ENCODE data around the gene DPP3.

- TF ChIP-seq EZH2 (optimal IDR thresholded peaks at IDR 0.05; ENCODE audit: low read depth, low read length) (no peak), CTCF (IDR thresholded peaks at IDR 0.05; ENCODE audit: low read length) (no peak), EZH2phosphoT487 (IDR thresholded peaks at IDR 0.05; ENCODE audit: low read length) (no peak)
These were observed 17.3 kb upstream of the DPP3 start for GRCh38 chr11:66462911-66463310.
